ENCODE measurements around the gene RALB. TPM values are rescaled to one million over a fixed set of nuclear protein-coding genes. Genes with fewer than 3 reads are reported as not detected.

RALB gene
- total RNA-seq, 3 donors from 2014 or later = 36.1 to 59.8 (median 38.5) TPM

DNA sequence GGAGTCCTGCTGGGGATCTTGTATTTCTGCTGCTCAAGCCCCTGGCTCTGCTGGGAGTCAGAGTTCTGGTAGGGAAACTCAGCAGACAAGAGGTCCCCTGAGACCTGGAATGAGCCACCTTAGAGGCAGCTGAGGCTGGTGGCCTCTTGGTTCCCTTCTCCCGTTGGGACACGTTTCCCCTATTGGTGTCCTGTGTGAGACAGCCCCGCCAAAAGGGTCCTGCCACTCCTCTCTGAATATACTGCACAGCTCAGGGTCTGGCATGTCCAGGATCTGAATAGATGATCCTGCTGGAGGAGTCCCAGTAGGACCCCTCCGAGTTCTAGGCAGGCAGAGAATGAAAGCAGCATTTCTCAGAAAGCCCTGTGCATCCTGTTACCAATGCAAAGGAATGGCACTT, 2.0 kb upstream of the RALB start:
- intact Hi-C loops (cut with DNase I; ENCODE audit: low total_unique reads) = no loop called here

DNA sequence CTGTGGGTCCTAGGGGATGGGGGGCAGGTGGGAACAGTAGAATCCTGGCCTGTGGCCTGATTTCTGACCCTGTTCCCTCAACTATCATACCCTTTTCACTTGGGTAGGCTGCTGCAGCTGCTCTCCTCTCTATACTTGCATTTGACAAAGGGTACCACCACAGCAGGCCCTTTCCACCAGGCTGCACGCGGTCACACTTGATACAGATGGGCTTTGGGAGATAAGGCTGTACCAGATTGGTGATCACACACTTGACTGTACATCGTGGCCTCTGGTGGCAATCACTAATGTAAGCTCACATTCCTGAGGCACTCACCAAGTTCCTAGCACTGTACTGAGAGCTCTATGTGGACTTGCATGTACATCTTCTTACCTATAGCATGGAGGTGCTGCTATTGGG, 1.6 kb upstream of the RALB start:
- Histone ChIP-seq H3K27me3 (no peaks in the 10 kb centered on the region), H3K4me3 (no peak overlapping the region), H3K4me1 (peaks cover 0 to 5% of the 10 kb centered on the region in 2 donors), H3K36me3 (no peaks in the 10 kb centered on the region), H3K9me3 (no peaks in the 10 kb centered on the region), H3K27ac (no peak overlapping the region)
- no peak for DNase-seq (ENCODE audit: low spot score in 2 of 2)
- no peak for TF ChIP-seq POLR2A (IDR thresholded peaks at IDR 0.05)
- TF ChIP-seq POLR2AphosphoS5 (IDR thresholded peaks at IDR 0.05) = no peak
- TF ChIP-seq, protein P1, sequence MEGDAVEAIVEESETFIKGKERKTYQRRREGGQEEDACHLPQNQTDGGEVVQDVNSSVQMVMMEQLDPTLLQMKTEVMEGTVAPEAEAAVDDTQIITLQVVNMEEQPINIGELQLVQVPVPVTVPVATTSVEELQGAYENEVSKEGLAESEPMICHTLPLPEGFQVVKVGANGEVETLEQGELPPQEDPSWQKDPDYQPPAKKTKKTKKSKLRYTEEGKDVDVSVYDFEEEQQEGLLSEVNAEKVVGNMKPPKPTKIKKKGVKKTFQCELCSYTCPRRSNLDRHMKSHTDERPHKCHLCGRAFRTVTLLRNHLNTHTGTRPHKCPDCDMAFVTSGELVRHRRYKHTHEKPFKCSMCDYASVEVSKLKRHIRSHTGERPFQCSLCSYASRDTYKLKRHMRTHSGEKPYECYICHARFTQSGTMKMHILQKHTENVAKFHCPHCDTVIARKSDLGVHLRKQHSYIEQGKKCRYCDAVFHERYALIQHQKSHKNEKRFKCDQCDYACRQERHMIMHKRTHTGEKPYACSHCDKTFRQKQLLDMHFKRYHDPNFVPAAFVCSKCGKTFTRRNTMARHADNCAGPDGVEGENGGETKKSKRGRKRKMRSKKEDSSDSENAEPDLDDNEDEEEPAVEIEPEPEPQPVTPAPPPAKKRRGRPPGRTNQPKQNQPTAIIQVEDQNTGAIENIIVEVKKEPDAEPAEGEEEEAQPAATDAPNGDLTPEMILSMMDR (IDR thresholded peaks at IDR 0.05) = no peak
- intact Hi-C loops (cut with DNase I; ENCODE audit: low total_unique reads) = no loop called here

More for the DNA sequence above, 2.0 kb upstream of the RALB start:
- Histone ChIP-seq H3K36me3 (no peaks in the 10 kb centered on the region), H3K27ac (no peak overlapping the region), H3K9me3 (no peaks in the 10 kb centered on the region), H3K27me3 (no peaks in the 10 kb centered on the region), H3K4me1 (peaks cover 0 to 5% of the 10 kb centered on the region in 2 donors), H3K4me3 (no peak overlapping the region)
- TF ChIP-seq, protein P1 (IDR thresholded peaks at IDR 0.05) = no peak
- no peak for TF ChIP-seq POLR2AphosphoS5 (IDR thresholded peaks at IDR 0.05)
- no peak for DNase-seq (ENCODE audit: low spot score in 2 of 2)

DNA sequence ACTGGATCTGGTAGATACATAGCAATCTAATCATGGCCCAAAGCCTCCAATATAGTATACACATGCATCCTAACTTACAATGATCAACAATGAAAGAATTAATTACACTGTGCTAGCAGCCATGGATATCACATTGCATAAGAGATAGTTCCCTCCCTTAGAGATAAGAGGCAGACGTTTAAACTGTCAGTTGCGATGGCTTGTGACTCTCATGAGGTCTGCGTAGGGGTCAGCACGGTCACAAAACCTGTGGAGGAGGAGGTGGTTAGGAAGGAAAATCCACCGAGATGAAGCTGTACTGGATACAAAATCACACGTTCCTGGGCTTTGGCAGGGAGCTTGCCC, 800 bp upstream of the RALB start:
- Histone ChIP-seq H3K9me3 (no peaks in the 10 kb centered on the region), H3K4me3 (peak overlapping the region; percentile 79 to 95 (median 86)), H3K36me3 (no peaks in the 10 kb centered on the region), H3K27ac (peak overlapping the region; percentile 83 to 94), H3K27me3 (no peaks in the 10 kb centered on the region), H3K4me1 (peaks cover 0 to 5% of the 10 kb centered on the region in 2 donors)
- no peak for DNase-seq (ENCODE audit: low spot score in 2 of 2)
- TF ChIP-seq, protein P1 (IDR thresholded peaks at IDR 0.05) = no peak
- TF ChIP-seq POLR2AphosphoS5 (IDR thresholded peaks at IDR 0.05) (no peak), POLR2A (IDR thresholded peaks at IDR 0.05) (no peak)
- intact Hi-C loops (cut with DNase I; ENCODE audit: low total_unique reads) = no loop called here

DNA sequence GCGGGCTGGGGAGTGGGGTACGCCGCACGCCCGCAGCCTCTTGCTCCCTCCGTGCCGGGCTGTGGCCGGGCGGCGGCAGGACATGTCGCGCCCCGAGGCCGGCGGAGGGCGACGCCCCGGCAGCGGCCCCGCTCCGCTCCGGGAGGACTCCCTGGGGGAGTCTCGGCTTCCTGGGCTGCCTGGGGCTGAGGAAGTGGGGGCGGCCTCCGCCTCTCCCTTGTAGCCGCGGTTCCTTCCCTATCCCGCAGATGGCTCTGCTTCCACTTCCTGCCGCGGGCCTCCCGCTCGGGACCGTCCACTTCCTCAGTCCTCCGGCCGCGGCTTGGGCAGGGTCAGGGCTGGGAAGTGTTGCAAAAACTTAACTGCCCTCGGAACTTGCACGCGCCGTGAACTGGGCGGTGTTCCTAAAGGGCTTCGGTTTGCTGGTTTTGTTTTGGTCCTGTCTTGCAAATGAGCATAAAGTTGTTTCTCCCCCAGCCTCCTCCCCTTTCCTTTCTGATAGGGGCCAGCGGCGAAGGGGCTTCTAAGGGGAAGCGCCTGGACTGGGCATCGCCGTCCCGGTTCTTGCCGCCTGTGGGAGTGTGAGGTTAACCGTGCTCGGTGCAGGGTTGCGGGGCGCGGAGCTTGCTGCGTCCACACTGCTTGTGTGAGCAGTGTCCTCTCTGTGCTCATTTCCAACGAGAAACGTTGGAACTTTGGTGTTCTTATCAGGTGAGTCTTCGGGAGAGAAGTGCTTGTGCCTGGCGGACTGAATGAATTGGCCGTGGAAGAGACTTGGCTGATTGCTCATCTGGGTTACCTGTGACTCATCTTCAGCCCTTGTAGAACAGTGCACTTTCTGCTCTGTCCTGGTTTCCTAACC, 600 bp downstream of the RALB start:
- Histone ChIP-seq H3K4me3 (peak overlapping the region; percentile 79 to 95 (median 86)), H3K27me3 (no peaks in the 10 kb centered on the region), H3K36me3 (no peaks in the 10 kb centered on the region), H3K9me3 (no peaks in the 10 kb centered on the region), H3K4me1 (peaks cover 0 to 5% of the 10 kb centered on the region in 2 donors), H3K27ac (peak overlapping the region; percentile 83 to 94)
- DNase-seq (ENCODE audit: low spot score in 2 of 2) = peak; percentile 55 to 79
- peak; percentile 24 to 55 (median 27) for TF ChIP-seq POLR2AphosphoS5 (IDR thresholded peaks at IDR 0.05)
- TF ChIP-seq, protein P1 (IDR thresholded peaks at IDR 0.05) = peak in 2 of 3 donors; percentile 34 to 35
- TF ChIP-seq POLR2A (IDR thresholded peaks at IDR 0.05) = no peak
- intact Hi-C loops (cut with DNase I; ENCODE audit: low total_unique reads) = no loop called here

DNA sequence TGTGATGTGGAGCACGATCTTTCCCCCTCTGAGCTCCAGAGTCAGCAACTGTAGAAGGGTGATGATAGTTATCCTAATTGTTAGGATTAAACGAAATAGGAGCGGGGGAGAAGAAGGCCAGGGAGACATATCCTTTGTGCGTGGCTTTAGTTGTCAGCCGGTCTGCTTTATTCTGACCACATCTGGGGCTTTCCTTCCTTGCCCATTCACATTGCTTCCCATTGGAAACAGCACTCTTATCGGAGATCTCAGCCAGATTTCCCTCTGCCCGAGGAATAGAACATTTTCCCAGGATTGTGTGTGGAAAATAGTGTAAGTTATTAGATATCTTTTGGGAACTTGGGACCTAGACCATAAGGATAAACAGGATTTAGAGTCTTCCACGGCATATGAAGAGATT, 1.5 kb downstream of the RALB start:
- peak overlapping the region; percentile 79 to 95 (median 86) for H3K4me3 ChIP-seq
- peaks cover 0 to 5% of the 10 kb centered on the region in 2 donors for H3K4me1 ChIP-seq
- H3K9me3 ChIP-seq = no peaks in the 10 kb centered on the region
- TF ChIP-seq POLR2A (IDR thresholded peaks at IDR 0.05) = no peak
- no peaks in the 10 kb centered on the region for H3K27me3 ChIP-seq
- DNase-seq (ENCODE audit: low spot score in 2 of 2) = no peak
- no peaks in the 10 kb centered on the region for H3K36me3 ChIP-seq
- peak overlapping the region in 1 of 2 donors; percentile 94 for H3K27ac ChIP-seq
- intact Hi-C loops (cut with DNase I; ENCODE audit: low total_unique reads) = no loop called here
